HepG2 (cell line): ENCODE results near the gene MYH9. TPM values are rescaled to one million over a fixed set of nuclear protein-coding genes. Genes with fewer than 3 reads are reported as not detected.

Experiments
- AGO1 ChIP-seq: fragments of 200-400 bp; formaldehyde crosslinking; IDR thresholded peaks from 2 replicates; pipeline ENCODE4 v1.6.1; 2017; ENCODE audit warnings: mild to moderate bottlenecking, low read depth, low read length, moderate library complexity; ENCODE audit not compliant: poor library complexity, severe bottlenecking
- ATM ChIP-seq: fragments of 450-650 bp; IDR thresholded peaks from 2 replicates; pipeline ENCODE4 v1.7.1; 2017; ENCODE audit warnings: mild to moderate bottlenecking, borderline replicate concordance
- CBFB ChIP-seq: sonication (generic); formaldehyde crosslinking; IDR thresholded peaks from 2 replicates; pipeline ENCODE4 v1.4.0; 2020; ENCODE audit warnings: missing genetic modification reagents
- ETV5 ChIP-seq: IDR thresholded peaks from 2 replicates; pipeline ENCODE4 v1.6.1; 2018; ENCODE audit warnings: missing biosample characterization, missing genetic modification reagents, inconsistent platforms, borderline replicate concordance
- HMGA1 ChIP-seq: sonication (generic); formaldehyde crosslinking; conservative IDR thresholded peaks from 2 replicates; pipeline ENCODE4 v1.4.0; 2020; ENCODE audit warnings: missing genetic modification reagents
- HNRNPLL ChIP-seq: fragments of 200-400 bp; formaldehyde crosslinking; IDR thresholded peaks from 2 replicates; pipeline ENCODE4 v1.6.1; 2017; ENCODE audit warnings: mild to moderate bottlenecking, low read depth, low read length; ENCODE audit not compliant: poor library complexity, severe bottlenecking
- JARID2 ChIP-seq: sonication (generic); formaldehyde crosslinking; IDR thresholded peaks from 2 replicates; pipeline ENCODE4 v1.8.1; 2023; ENCODE audit warnings: missing genetic modification reagents, inconsistent platforms; ENCODE audit not compliant: insufficient replicate concordance
- KAT8 ChIP-seq: IDR thresholded peaks from 2 replicates; pipeline ENCODE4 v1.6.1; 2016; ENCODE audit warnings: missing genetic modification reagents, missing compliant biosample characterization
- MTF2 ChIP-seq: sonication (generic); formaldehyde crosslinking; IDR thresholded peaks from 2 replicates; pipeline ENCODE4 v1.5.0; 2020; ENCODE audit warnings: missing genetic modification reagents, borderline replicate concordance
- NFYB ChIP-seq: sonication (generic); formaldehyde crosslinking; IDR thresholded peaks from 2 replicates; pipeline ENCODE4 v1.4.0; 2020; ENCODE audit warnings: missing genetic modification reagents
- ZC3H4 ChIP-seq: sonication (generic); formaldehyde crosslinking; IDR thresholded peaks from 2 replicates; pipeline ENCODE4 v1.4.0; 2020; ENCODE audit warnings: missing genetic modification reagents, borderline replicate concordance
- ZMYM4 ChIP-seq: sonication (generic); formaldehyde crosslinking; IDR thresholded peaks from 2 replicates; pipeline ENCODE4 v1.8.1; 2023; ENCODE audit warnings: mild to moderate bottlenecking, missing genetic modification reagents
- ZNF10 ChIP-seq: sonication (generic); formaldehyde crosslinking; IDR thresholded peaks from 2 replicates; pipeline ENCODE4 v1.4.0; 2020; ENCODE audit warnings: mild to moderate bottlenecking, low read depth, missing genetic modification reagents, borderline replicate concordance
- ZNF12 ChIP-seq: sonication (generic); formaldehyde crosslinking; IDR thresholded peaks from 2 replicates; pipeline ENCODE4 v1.5.0; 2020; ENCODE audit warnings: missing genetic modification reagents
- ZNF382 ChIP-seq: sonication (generic); formaldehyde crosslinking; IDR thresholded peaks from 2 replicates; pipeline ENCODE4 v1.5.0; 2020; ENCODE audit warnings: missing genetic modification reagents, mild to moderate bottlenecking, borderline replicate concordance
- ZNF468 ChIP-seq: sonication (generic); formaldehyde crosslinking; IDR thresholded peaks from 2 replicates; pipeline ENCODE4 v1.8.0; 2022; ENCODE audit warnings: mild to moderate bottlenecking, moderate library complexity, missing genetic modification reagents
- ZNF557 ChIP-seq: sonication (generic); formaldehyde crosslinking; IDR thresholded peaks from 2 replicates; pipeline ENCODE4 v1.4.0; 2020; ENCODE audit warnings: missing genetic modification reagents
- ZNF558 ChIP-seq: sonication (generic); formaldehyde crosslinking; IDR thresholded peaks from 2 replicates; pipeline ENCODE4 v1.9.0; 2022; ENCODE audit warnings: mild to moderate bottlenecking, missing genetic modification reagents, borderline replicate concordance
- ZNF616 ChIP-seq: sonication (generic); formaldehyde crosslinking; IDR thresholded peaks from 2 replicates; pipeline ENCODE4 v1.5.0; 2020; ENCODE audit warnings: low read depth, mild to moderate bottlenecking, missing genetic modification reagents
- ZNF773 ChIP-seq: sonication (generic); formaldehyde crosslinking; IDR thresholded peaks from 2 replicates; pipeline ENCODE4 v1.4.0; 2020; ENCODE audit warnings: missing genetic modification reagents, borderline replicate concordance
- ZNF775 ChIP-seq: sonication (generic); formaldehyde crosslinking; IDR thresholded peaks from 2 replicates; pipeline ENCODE4 v1.4.0; 2020; ENCODE audit warnings: missing genetic modification reagents, mild to moderate bottlenecking, moderate library complexity, borderline replicate concordance
- ZNF790 ChIP-seq: sonication (generic); formaldehyde crosslinking; IDR thresholded peaks from 2 replicates; pipeline ENCODE4 v1.8.0; 2022; ENCODE audit warnings: missing genetic modification reagents, mild to moderate bottlenecking, borderline replicate concordance
- ZNF816 ChIP-seq: sonication (generic); formaldehyde crosslinking; IDR thresholded peaks from 2 replicates; pipeline ENCODE4 v1.8.0; 2022; ENCODE audit warnings: missing genetic modification reagents, mild to moderate bottlenecking, borderline replicate concordance
- polyA plus RNA-seq, 8 experiments: library from polyadenylated mRNA; depleted of rRNA in 3 of 8; stranded (reverse) in 7 of 8; unstranded in 1 of 8; fragments of >200 nt; fragmentation: Illumina TruSeq in 4 of 8; extraction: Trizol in 4 of 8; gene quantifications; 2 replicates each; pipeline versions ENCODE4 v1.2.1 to v1.2.3, GENCODE V29; 2011 to 2016; ENCODE audit warnings: low read depth in 4 of 8, missing spikeins in 1 of 8, mixed read lengths in 1 of 8; ENCODE audit not compliant: insufficient read depth in 1 of 8
- total RNA-seq, 5 experiments: library from RNA; depleted of rRNA; stranded (reverse); fragments of >200 nt; fragmentation: Illumina TruSeq; extraction: Trizol; gene quantifications; 2 replicates each; pipeline ENCODE4 v1.2.3, GENCODE V29; 2016; ENCODE audit warnings: low read depth in 1 of 5
- TF ChIP-seq, protein P1 (sequence below): IDR thresholded peaks from 2 replicates; pipeline ENCODE4 v1.6.1; 2018; ENCODE audit warnings: missing genetic modification reagents
- TF ChIP-seq, protein P2 (sequence below): sonication (generic); formaldehyde crosslinking; IDR thresholded peaks from 2 replicates; pipeline ENCODE4 v1.5.1; 2020; ENCODE audit warnings: missing genetic modification reagents, mild to moderate bottlenecking, borderline replicate concordance
- TF ChIP-seq, protein P3 (sequence below): IDR thresholded peaks from 2 replicates; pipeline ENCODE4 v1.6.1; 2016; ENCODE audit warnings: missing genetic modification reagents, missing compliant biosample characterization
- TF ChIP-seq, protein P4 (sequence below): sonication (generic); formaldehyde crosslinking; IDR thresholded peaks from 2 replicates; pipeline ENCODE4 v1.8.0; 2022; ENCODE audit warnings: missing genetic modification reagents, low read depth, mild to moderate bottlenecking, borderline replicate concordance

MYH9 gene
- total and polyA plus RNA-seq, 2 of the 13 experiments (the other 11 are each of a cell fraction or from before 2014, with no cell fraction given), result 50.7 to 98.5 TPM

DNA sequence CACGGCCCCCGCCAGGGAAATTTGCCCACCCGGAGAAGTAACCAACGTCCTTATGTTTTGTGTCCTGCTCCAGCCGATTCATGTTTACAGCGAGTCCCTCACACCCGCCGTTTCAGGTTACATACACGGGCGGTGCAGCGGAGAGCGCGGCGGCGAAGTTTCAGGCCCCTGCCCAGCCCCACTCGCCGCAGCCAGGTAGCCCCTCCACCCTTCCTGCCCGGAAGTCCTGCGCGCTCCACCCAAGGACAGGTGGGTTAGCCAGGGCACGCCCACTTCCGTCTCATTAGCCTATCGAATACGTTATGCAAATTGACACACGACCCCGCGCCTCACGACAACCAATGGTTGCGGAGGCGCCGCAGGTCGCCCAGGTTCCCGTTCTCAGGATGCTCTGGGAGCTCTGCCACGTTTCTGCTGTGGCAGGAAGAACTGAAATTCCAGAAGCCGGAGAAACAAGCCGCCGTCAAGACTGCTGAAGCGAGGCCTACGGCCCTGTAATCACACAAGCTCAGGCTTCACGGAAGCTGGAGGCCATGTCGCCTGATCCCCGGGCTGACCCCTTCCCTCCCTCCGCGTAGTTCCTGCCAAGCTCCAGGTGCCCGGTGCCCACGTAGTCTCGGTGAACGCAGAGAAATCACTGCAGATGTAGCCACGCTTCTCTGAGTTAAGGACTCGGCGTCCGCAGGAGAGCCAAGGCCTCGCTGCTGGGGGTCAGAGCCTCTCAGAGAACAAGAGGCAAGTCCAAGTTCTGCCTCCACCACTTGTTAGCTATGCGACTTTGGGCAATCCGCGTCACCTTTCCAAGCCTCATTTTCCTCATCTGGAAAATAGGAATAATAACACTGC lies 22.4 kb upstream of the MYH9 start (continued):
- TF ChIP-seq HMGA1 (CRISPR knock-in tag), result no peak
- TF ChIP-seq ZNF816 (CRISPR knock-in tag), result peak; percentile 87; the same call in 1 of the 2 replicates
- TF ChIP-seq ZNF382, result no peak
- TF ChIP-seq ATM, result no peak
- peak; percentile 46 for TF ChIP-seq ZMYM4 (CRISPR knock-in tag)
- peak; percentile 90 for TF ChIP-seq NFYB
- TF ChIP-seq ZNF468, result no peak
- TF ChIP-seq, protein P1, sequence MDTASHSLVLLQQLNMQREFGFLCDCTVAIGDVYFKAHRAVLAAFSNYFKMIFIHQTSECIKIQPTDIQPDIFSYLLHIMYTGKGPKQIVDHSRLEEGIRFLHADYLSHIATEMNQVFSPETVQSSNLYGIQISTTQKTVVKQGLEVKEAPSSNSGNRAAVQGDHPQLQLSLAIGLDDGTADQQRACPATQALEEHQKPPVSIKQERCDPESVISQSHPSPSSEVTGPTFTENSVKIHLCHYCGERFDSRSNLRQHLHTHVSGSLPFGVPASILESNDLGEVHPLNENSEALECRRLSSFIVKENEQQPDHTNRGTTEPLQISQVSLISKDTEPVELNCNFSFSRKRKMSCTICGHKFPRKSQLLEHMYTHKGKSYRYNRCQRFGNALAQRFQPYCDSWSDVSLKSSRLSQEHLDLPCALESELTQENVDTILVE (CRISPR knock-in tag), result no peak; the same call in 1 of the 2 replicates
- no peak for TF ChIP-seq ZNF773 (CRISPR knock-in tag)
- TF ChIP-seq ZNF10 (CRISPR knock-in tag), result no peak
- no peak for TF ChIP-seq AGO1
- TF ChIP-seq ZNF616 (CRISPR knock-in tag), result no peak
- TF ChIP-seq JARID2 (CRISPR knock-in tag), result no peak
- no peak for TF ChIP-seq ZNF557 (CRISPR knock-in tag)
- TF ChIP-seq, protein P2, sequence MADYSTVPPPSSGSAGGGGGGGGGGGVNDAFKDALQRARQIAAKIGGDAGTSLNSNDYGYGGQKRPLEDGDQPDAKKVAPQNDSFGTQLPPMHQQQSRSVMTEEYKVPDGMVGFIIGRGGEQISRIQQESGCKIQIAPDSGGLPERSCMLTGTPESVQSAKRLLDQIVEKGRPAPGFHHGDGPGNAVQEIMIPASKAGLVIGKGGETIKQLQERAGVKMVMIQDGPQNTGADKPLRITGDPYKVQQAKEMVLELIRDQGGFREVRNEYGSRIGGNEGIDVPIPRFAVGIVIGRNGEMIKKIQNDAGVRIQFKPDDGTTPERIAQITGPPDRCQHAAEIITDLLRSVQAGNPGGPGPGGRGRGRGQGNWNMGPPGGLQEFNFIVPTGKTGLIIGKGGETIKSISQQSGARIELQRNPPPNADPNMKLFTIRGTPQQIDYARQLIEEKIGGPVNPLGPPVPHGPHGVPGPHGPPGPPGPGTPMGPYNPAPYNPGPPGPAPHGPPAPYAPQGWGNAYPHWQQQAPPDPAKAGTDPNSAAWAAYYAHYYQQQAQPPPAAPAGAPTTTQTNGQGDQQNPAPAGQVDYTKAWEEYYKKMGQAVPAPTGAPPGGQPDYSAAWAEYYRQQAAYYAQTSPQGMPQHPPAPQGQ (CRISPR knock-in tag), result no peak
- TF ChIP-seq CBFB, result no peak
- TF ChIP-seq ZNF775, result no peak
- peak; percentile 36; the same call in 1 of the 2 replicates for TF ChIP-seq ZC3H4 (CRISPR knock-in tag)
- TF ChIP-seq ETV5, result peak; percentile 92
- TF ChIP-seq, protein P3, sequence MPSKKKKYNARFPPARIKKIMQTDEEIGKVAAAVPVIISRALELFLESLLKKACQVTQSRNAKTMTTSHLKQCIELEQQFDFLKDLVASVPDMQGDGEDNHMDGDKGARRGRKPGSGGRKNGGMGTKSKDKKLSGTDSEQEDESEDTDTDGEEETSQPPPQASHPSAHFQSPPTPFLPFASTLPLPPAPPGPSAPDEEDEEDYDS (CRISPR knock-in tag), result peak; percentile 98
- TF ChIP-seq, protein P4, sequence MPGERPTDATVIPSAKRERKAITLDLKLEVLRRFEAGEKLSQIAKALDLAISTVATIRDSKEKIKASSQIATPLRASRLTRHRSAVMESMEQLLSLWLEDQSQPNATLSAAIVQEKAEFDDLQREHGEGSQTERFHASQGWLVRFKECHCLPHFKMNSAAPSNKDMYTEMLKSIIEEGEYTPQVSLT (CRISPR knock-in tag), result no peak
- no peak for TF ChIP-seq ZNF12
- TF ChIP-seq ZNF790 (CRISPR knock-in tag), result peak; percentile 76; the same call in 1 of the 2 replicates
- peak; percentile 58; the same call in 1 of the 2 replicates for TF ChIP-seq ZNF558 (CRISPR knock-in tag)
- peak; percentile 80 for TF ChIP-seq KAT8 (CRISPR knock-in tag)
- TF ChIP-seq HNRNPLL, result peak; percentile 59
- TF ChIP-seq MTF2 (CRISPR knock-in tag), result 0 out of 2 replicates have a peak, but pooled peaks have one; percentile 67
